Ishikawa (cell line): ENCODE results near the gene ARHGEF26.

Experiments
- CEBPB ChIP-seq: IDR thresholded peaks from 2 replicates; pipeline ENCODE4 v1.6.1; 2012
- CREB1 ChIP-seq: IDR thresholded peaks from 2 replicates; pipeline ENCODE4 v1.6.1; 2012; ENCODE audit warnings: low read depth
- EGR1 ChIP-seq: IDR thresholded peaks from 2 replicates; pipeline ENCODE4 v1.6.1; 2012
- EP300 ChIP-seq: IDR thresholded peaks from 2 replicates; pipeline ENCODE4 v1.6.1; 2012; ENCODE audit warnings: borderline replicate concordance
- FOXM1 ChIP-seq: IDR thresholded peaks from 2 replicates; pipeline ENCODE4 v1.6.1; 2012; ENCODE audit warnings: low read depth, borderline replicate concordance
- NFIC ChIP-seq: IDR thresholded peaks from 2 replicates; pipeline ENCODE4 v1.6.1; 2012
- RAD21 ChIP-seq: IDR thresholded peaks from 2 replicates; pipeline ENCODE4 v1.6.1; 2012; ENCODE audit warnings: low read depth
- TAF1 ChIP-seq: IDR thresholded peaks from 2 replicates; pipeline ENCODE4 v1.6.1; 2012; ENCODE audit warnings: low read depth, mild to moderate bottlenecking
- TCF12 ChIP-seq: IDR thresholded peaks from 2 replicates; pipeline ENCODE4 v1.6.1; 2012; ENCODE audit warnings: low read depth
- TEAD4 ChIP-seq: IDR thresholded peaks from 2 replicates; pipeline ENCODE4 v1.6.1; 2012
- USF1 ChIP-seq: IDR thresholded peaks from 2 replicates; pipeline ENCODE4 v1.6.1; 2012
- YY1 ChIP-seq: IDR thresholded peaks from 2 replicates; pipeline ENCODE4 v1.6.1; 2012; ENCODE audit warnings: low read depth
- ZBTB7A ChIP-seq: IDR thresholded peaks from 2 replicates; pipeline ENCODE4 v1.6.1; 2012; ENCODE audit warnings: low read depth
- TF ChIP-seq, protein P1 (sequence below): IDR thresholded peaks from 2 replicates; pipeline ENCODE4 v1.6.1; 2012
- TF ChIP-seq, protein P2 (sequence below): IDR thresholded peaks from 2 replicates; pipeline ENCODE4 v1.6.1; 2012; ENCODE audit warnings: low read depth, mild to moderate bottlenecking

The ARHGEF26 gene

DNA sequence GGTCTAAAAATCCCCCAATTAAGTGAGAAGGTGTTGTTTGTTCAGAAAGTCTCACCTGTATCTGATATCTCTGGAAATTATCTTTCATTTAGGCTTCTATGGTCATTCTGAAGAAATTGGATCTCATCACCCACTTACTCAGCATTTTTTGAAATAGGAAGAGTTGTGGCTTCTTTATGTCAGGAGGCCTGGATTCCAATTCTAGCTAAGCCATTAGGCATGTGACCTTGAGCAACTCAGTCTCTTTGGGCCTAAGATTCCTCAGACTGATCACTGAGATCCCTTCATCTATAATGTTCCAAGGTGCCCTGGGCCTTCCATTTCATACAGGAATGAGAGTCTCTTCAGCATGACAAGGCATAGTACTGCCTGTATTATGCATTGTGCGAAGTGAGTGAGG lies 70.3 kb downstream of the ARHGEF26 start:
- no peak for TF ChIP-seq TCF12

GRCh38 chr3:154192225-154192624 lies 71.0 kb downstream of the ARHGEF26 start:
- no peak for TF ChIP-seq FOXM1
- TF ChIP-seq, protein P1, sequence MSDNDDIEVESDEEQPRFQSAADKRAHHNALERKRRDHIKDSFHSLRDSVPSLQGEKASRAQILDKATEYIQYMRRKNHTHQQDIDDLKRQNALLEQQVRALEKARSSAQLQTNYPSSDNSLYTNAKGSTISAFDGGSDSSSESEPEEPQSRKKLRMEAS, result no peak
- TF ChIP-seq RAD21, result no peak
- TF ChIP-seq EP300, result no peak
- TF ChIP-seq, protein P2, sequence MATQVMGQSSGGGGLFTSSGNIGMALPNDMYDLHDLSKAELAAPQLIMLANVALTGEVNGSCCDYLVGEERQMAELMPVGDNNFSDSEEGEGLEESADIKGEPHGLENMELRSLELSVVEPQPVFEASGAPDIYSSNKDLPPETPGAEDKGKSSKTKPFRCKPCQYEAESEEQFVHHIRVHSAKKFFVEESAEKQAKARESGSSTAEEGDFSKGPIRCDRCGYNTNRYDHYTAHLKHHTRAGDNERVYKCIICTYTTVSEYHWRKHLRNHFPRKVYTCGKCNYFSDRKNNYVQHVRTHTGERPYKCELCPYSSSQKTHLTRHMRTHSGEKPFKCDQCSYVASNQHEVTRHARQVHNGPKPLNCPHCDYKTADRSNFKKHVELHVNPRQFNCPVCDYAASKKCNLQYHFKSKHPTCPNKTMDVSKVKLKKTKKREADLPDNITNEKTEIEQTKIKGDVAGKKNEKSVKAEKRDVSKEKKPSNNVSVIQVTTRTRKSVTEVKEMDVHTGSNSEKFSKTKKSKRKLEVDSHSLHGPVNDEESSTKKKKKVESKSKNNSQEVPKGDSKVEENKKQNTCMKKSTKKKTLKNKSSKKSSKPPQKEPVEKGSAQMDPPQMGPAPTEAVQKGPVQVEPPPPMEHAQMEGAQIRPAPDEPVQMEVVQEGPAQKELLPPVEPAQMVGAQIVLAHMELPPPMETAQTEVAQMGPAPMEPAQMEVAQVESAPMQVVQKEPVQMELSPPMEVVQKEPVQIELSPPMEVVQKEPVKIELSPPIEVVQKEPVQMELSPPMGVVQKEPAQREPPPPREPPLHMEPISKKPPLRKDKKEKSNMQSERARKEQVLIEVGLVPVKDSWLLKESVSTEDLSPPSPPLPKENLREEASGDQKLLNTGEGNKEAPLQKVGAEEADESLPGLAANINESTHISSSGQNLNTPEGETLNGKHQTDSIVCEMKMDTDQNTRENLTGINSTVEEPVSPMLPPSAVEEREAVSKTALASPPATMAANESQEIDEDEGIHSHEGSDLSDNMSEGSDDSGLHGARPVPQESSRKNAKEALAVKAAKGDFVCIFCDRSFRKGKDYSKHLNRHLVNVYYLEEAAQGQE, result no peak
- no peak for TF ChIP-seq ZBTB7A
- TF ChIP-seq TAF1, result no peak
- TF ChIP-seq TEAD4, result no peak
- no peak for TF ChIP-seq CEBPB
- TF ChIP-seq YY1, result no peak
- TF ChIP-seq TCF12, result no peak

DNA sequence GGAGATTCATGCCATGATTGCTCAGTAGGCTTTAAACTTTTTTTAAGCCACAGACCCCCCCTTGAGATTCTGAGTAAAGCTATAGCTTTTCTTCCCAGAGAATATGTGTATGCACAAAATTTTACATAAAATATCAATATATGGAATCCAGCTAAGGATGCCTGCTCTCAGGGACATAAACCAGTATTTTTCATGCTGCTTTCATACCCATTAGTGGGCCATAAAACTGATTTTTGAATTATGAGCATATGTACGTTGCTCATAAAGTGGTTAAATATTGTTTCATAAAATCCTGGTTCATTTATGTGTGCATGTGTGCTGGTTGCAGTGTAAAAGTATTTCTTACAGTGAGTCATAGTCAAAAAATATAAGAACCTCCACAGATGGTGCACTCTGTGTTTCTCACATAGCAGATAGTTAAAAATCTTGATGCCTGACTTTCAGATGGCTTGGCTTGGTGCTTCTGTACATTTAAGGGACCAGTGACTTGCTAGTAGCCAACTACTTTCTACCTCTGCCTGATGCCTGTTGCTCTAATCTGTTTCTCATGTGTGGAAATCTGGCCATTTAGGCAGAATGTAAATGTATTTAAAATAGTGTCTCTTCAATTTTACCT lies 71.9 kb downstream of the ARHGEF26 start:
- no peak for TF ChIP-seq EP300
- TF ChIP-seq ZBTB7A, result no peak
- no peak for TF ChIP-seq USF1
- TF ChIP-seq, protein P1, result no peak
- TF ChIP-seq TCF12, result no peak
- TF ChIP-seq EGR1, result no peak

DNA sequence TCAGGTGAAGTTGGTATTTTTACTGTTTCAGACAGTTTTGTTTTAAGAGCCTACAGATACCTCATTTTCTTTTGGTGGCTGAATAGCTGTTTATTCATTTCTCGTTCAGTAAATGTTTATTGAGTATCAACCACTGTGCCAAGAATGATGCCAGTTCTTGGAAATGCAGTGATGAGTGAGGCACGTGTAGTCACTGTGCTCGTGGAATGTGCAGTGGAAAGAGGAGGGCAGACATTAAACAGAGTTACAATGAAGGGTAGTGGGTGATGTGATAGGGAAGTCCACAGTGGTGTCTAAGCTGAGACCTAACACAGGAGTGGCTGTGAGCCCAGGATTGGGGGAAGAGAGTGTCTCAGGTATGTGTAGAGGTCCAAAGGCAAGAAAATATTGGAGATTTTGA lies 73.7 kb downstream of the ARHGEF26 start:
- TF ChIP-seq CEBPB (no peak), RAD21 (no peak), NFIC (no peak), EGR1 (no peak), FOXM1 (no peak), TAF1 (no peak), YY1 (no peak), TEAD4 (no peak), USF1 (no peak), TCF12 (no peak), ZBTB7A (no peak), CREB1 (no peak)
- TF ChIP-seq, protein P2, result no peak
- TF ChIP-seq, protein P1, result no peak

- TF ChIP-seq RAD21 (no peak), ZBTB7A (no peak), CREB1 (no peak), TEAD4 (no peak), YY1 (no peak), TAF1 (no peak)
- TF ChIP-seq, protein P2, result no peak
These were observed 74.6 kb downstream of the ARHGEF26 start for GRCh38 chr3:154195620-154196356.
